OCI-LY3 (cell line): ENCODE results near the gene ANKRD33B.

Experiments
- H2AFZ ChIP-seq: fragments of 200-600, 300-600 bp; shearing (Covaris generic); 2 replicates; pipeline ENCODE4 v1.6.0; 2014; ENCODE audit warnings: antibody characterized with exemption, low read depth, low read length
- H3K27ac ChIP-seq: fragments of 200-600, 300-600 bp; sonication (generic); 2 replicates; pipeline ENCODE4 v1.5.1; 2014; ENCODE audit warnings: mild to moderate bottlenecking, low read length, moderate library complexity, mixed read lengths
- H3K27me3 ChIP-seq: fragments of 200-600, 300-600 bp; sonication (generic); 2 replicates; pipeline ENCODE4 v1.6.1; 2014; ENCODE audit warnings: low read depth, low read length, mixed read lengths
- H3K36me3 ChIP-seq: fragments of 200-600, 300-600 bp; sonication (generic); replicated peaks from 2 replicates; pipeline ENCODE3; 2014; ENCODE audit warnings: low read depth, low read length, mixed read lengths
- H3K4me1 ChIP-seq: fragments of 300-600, 200-600 bp; sonication (generic); 2 replicates; pipeline ENCODE4 v1.6.1; 2014; ENCODE audit warnings: low read length, mixed read lengths
- H3K4me2 ChIP-seq: fragments of 200-600, 300-600 bp; sonication (generic); 2 replicates; pipeline ENCODE4 v1.6.1; 2014; ENCODE audit warnings: low read length, mixed read lengths
- H3K4me3 ChIP-seq: fragments of 300-600, 200-600 bp; sonication (generic); 2 replicates; pipeline ENCODE4 v1.5.1; 2014; ENCODE audit warnings: antibody characterized with exemption, mild to moderate bottlenecking, low read length, moderate library complexity
- H3K79me2 ChIP-seq: fragments of 300-600, 200-600 bp; shearing (Covaris generic); 2 replicates; pipeline ENCODE4 v1.6.1; 2014; ENCODE audit warnings: mild to moderate bottlenecking, low read length, mixed read lengths
- H3K9ac ChIP-seq: fragments of 300-600, 200-600 bp; shearing (Covaris generic); 2 replicates; pipeline ENCODE4 v1.6.0; 2014; ENCODE audit warnings: mild to moderate bottlenecking, low read length, moderate library complexity
- H3K9me3 ChIP-seq: fragments of 200-600, 300-600 bp; shearing (Covaris generic); 2 replicates; pipeline ENCODE4 v1.6.1; 2014; ENCODE audit warnings: low read length, mixed read lengths; ENCODE audit not compliant: insufficient read depth
- H4K20me1 ChIP-seq: fragments of 200-600, 300-600 bp; sonication (generic); 2 replicates; pipeline ENCODE4 v1.6.1; 2016; ENCODE audit warnings: low read length, mixed read lengths; ENCODE audit not compliant: insufficient read depth
- CTCF ChIP-seq: fragments of 200-600, 300-600 bp; sonication (generic); IDR thresholded peaks from 2 replicates; pipeline ENCODE4 v1.5.1; 2014; ENCODE audit warnings: antibody characterized with exemption, low read length, low read depth
- EZH2phosphoT487 ChIP-seq: fragments of 200-600 bp; shearing (Covaris generic); IDR thresholded peaks from 2 replicates; pipeline ENCODE4 v1.6.1; 2018; ENCODE audit warnings: antibody characterized with exemption, mixed run types, low read depth

The ANKRD33B gene

GRCh38 chr5:10528827-10529226 lies 35.0 kb upstream of the ANKRD33B start:
- no peaks in the 10 kb centered on the region for H4K20me1 ChIP-seq
- TF ChIP-seq EZH2phosphoT487 = no peak
- no peak for TF ChIP-seq CTCF
- no peaks in the 10 kb centered on the region for H3K79me2 ChIP-seq
- no peaks in the 10 kb centered on the region for H3K9me3 ChIP-seq
- H3K4me3 ChIP-seq = no peak overlapping the region
- no peak overlapping the region for H2AFZ ChIP-seq
- H3K9ac ChIP-seq = no peak overlapping the region
- peaks cover 19% of the 10 kb centered on the region for H3K4me1 ChIP-seq
- no peak overlapping the region for H3K27ac ChIP-seq
- peaks cover 12% of the 10 kb centered on the region; the same call in 1 of the 2 replicates for H3K27me3 ChIP-seq
- H3K36me3 ChIP-seq = no peaks in the 10 kb centered on the region
- no peak overlapping the region for H3K4me2 ChIP-seq

- no peaks in the 10 kb centered on the region for H3K79me2 ChIP-seq
Measured at GRCh38 chr5:10530601-10531320, 33.1 kb upstream of the ANKRD33B start.

GRCh38 chr5:10532421-10532820 lies 31.4 kb upstream of the ANKRD33B start:
- H2AFZ ChIP-seq = no peak overlapping the region
- H3K36me3 ChIP-seq = no peaks in the 10 kb centered on the region
- H3K27ac ChIP-seq = no peak overlapping the region
- peaks cover 22% of the 10 kb centered on the region for H3K4me1 ChIP-seq
- no peak overlapping the region for H3K9ac ChIP-seq
- no peaks in the 10 kb centered on the region for H4K20me1 ChIP-seq
- no peaks in the 10 kb centered on the region for H3K9me3 ChIP-seq
- no peak overlapping the region for H3K4me2 ChIP-seq
- H3K4me3 ChIP-seq = no peak overlapping the region
- H3K27me3 ChIP-seq = peaks cover 5% of the 10 kb centered on the region; the same call in 1 of the 2 replicates
- no peak for TF ChIP-seq CTCF
- no peak for TF ChIP-seq EZH2phosphoT487
- no peaks in the 10 kb centered on the region for H3K79me2 ChIP-seq

More at GRCh38 chr5:10530601-10531320, 33.1 kb upstream of the ANKRD33B start:
- H3K9me3 ChIP-seq = no peaks in the 10 kb centered on the region
- no peaks in the 10 kb centered on the region for H3K36me3 ChIP-seq
- H3K4me1 ChIP-seq = peaks cover 11% of the 10 kb centered on the region
- no peak overlapping the region for H3K4me2 ChIP-seq
- peaks cover 12% of the 10 kb centered on the region; the same call in 1 of the 2 replicates for H3K27me3 ChIP-seq
- H3K9ac ChIP-seq = no peak overlapping the region
- no peak overlapping the region for H3K27ac ChIP-seq
- no peak for TF ChIP-seq EZH2phosphoT487
- TF ChIP-seq CTCF = no peak
- no peak overlapping the region for H3K4me3 ChIP-seq
- no peak overlapping the region for H2AFZ ChIP-seq
- no peaks in the 10 kb centered on the region for H4K20me1 ChIP-seq

- Histone ChIP-seq H3K4me2 (no peak overlapping the region), H4K20me1 (no peaks in the 10 kb centered on the region), H3K27ac (no peak overlapping the region), H2AFZ (no peak overlapping the region), H3K4me3 (no peak overlapping the region), H3K36me3 (no peaks in the 10 kb centered on the region), H3K79me2 (no peaks in the 10 kb centered on the region), H3K27me3 (no peaks in the 10 kb centered on the region), H3K4me1 (peaks cover 15% of the 10 kb centered on the region), H3K9ac (no peak overlapping the region), H3K9me3 (no peaks in the 10 kb centered on the region)
- no peak for TF ChIP-seq CTCF
- no peak for TF ChIP-seq EZH2phosphoT487
Measured at GRCh38 chr5:10533226-10533625, 30.6 kb upstream of the ANKRD33B start.
